Glutamatergic neuron (in vitro differentiated cells): ENCODE measurements around the gene SCTR. TPM values are rescaled to one million over a fixed set of nuclear protein-coding genes. Genes with fewer than 3 reads are reported as not detected.

Experiments
- DNase-seq: peaks from one replicate; pipeline ENCODE4 v3.0.0; 2022
- H3K27ac Mint-ChIP-seq: one replicate; pipeline ENCODE4 v1.8.0; 2020; ENCODE audit warnings: mild to moderate bottlenecking, mixed read lengths, inconsistent platforms; ENCODE audit not compliant: unreplicated experiment
- H3K27me3 Mint-ChIP-seq: one replicate; pipeline ENCODE4 v1.8.0; 2020; ENCODE audit warnings: mild to moderate bottlenecking, moderate library complexity, mixed read lengths, inconsistent platforms; ENCODE audit not compliant: unreplicated experiment
- H3K36me3 Mint-ChIP-seq: one replicate; pipeline ENCODE4 v1.8.0; 2020; ENCODE audit warnings: mild to moderate bottlenecking, mixed read lengths, inconsistent platforms; ENCODE audit not compliant: unreplicated experiment
- H3K4me1 Mint-ChIP-seq: one replicate; pipeline ENCODE4 v1.8.0; 2020; ENCODE audit warnings: mild to moderate bottlenecking, low read depth, mixed read lengths, inconsistent platforms; ENCODE audit not compliant: unreplicated experiment
- H3K4me3 Mint-ChIP-seq: one replicate; pipeline ENCODE4 v1.8.0; 2020; ENCODE audit warnings: mild to moderate bottlenecking, mixed read lengths, inconsistent platforms; ENCODE audit not compliant: unreplicated experiment
- H3K9me3 Mint-ChIP-seq: one replicate; pipeline ENCODE4 v1.8.0; 2020; ENCODE audit warnings: mild to moderate bottlenecking, moderate library complexity, mixed read lengths, inconsistent platforms; ENCODE audit not compliant: unreplicated experiment
- total RNA-seq: library from RNA; stranded (reverse); fragmentation: NEBNext Ultra II Directional; extraction: Animal tissue kit (Norgen Biotek cat#: 25700); gene quantifications from one replicate; pipeline ENCODE4 v1.2.1, GENCODE V29; 2021; ENCODE audit not compliant: unreplicated experiment
- TF ChIP-seq, protein P1 (sequence below): fragments of 200-600 bp; sonication (generic); IDR thresholded peaks from one replicate; pipeline ENCODE4 v1.5.0; 2021; ENCODE audit not compliant: partially characterized antibody, unreplicated experiment

Gene SCTR
- total RNA-seq, 1 donor from 2014 or later: not detected

GRCh38 chr2:119537792-119538191 is 13.5 kb upstream of the SCTR start:
- Mint-ChIP-seq H3K4me3 (no peak overlapping the region), H3K36me3 (peaks cover 21% of the 10 kb centered on the region), H3K9me3 (no peaks in the 10 kb centered on the region), H3K27ac (no peak overlapping the region), H3K27me3 (peaks cover 2% of the 10 kb centered on the region), H3K4me1 (no peaks in the 10 kb centered on the region)
- TF ChIP-seq, protein P1, sequence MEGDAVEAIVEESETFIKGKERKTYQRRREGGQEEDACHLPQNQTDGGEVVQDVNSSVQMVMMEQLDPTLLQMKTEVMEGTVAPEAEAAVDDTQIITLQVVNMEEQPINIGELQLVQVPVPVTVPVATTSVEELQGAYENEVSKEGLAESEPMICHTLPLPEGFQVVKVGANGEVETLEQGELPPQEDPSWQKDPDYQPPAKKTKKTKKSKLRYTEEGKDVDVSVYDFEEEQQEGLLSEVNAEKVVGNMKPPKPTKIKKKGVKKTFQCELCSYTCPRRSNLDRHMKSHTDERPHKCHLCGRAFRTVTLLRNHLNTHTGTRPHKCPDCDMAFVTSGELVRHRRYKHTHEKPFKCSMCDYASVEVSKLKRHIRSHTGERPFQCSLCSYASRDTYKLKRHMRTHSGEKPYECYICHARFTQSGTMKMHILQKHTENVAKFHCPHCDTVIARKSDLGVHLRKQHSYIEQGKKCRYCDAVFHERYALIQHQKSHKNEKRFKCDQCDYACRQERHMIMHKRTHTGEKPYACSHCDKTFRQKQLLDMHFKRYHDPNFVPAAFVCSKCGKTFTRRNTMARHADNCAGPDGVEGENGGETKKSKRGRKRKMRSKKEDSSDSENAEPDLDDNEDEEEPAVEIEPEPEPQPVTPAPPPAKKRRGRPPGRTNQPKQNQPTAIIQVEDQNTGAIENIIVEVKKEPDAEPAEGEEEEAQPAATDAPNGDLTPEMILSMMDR: no peak
- no peak for DNase-seq

GRCh38 chr2:119536707-119537106 is 12.4 kb upstream of the SCTR start:
- peaks cover 21% of the 10 kb centered on the region for H3K36me3 Mint-ChIP-seq
- H3K27ac Mint-ChIP-seq: no peak overlapping the region
- peaks cover 2% of the 10 kb centered on the region for H3K27me3 Mint-ChIP-seq
- TF ChIP-seq, protein P1: no peak
- no peak for DNase-seq
- H3K4me3 Mint-ChIP-seq: no peak overlapping the region
- H3K9me3 Mint-ChIP-seq: no peaks in the 10 kb centered on the region
- no peaks in the 10 kb centered on the region for H3K4me1 Mint-ChIP-seq

GRCh38 chr2:119536211-119536610 is 11.9 kb upstream of the SCTR start:
- H3K36me3 Mint-ChIP-seq: peaks cover 21% of the 10 kb centered on the region
- no peak overlapping the region for H3K27ac Mint-ChIP-seq
- no peak overlapping the region for H3K4me3 Mint-ChIP-seq
- H3K9me3 Mint-ChIP-seq: no peaks in the 10 kb centered on the region
- no peaks in the 10 kb centered on the region for H3K4me1 Mint-ChIP-seq
- TF ChIP-seq, protein P1: no peak
- peaks cover 2% of the 10 kb centered on the region for H3K27me3 Mint-ChIP-seq
- DNase-seq: no peak

GRCh38 chr2:119533560-119533959 is 9.3 kb upstream of the SCTR start:
- H3K4me3 Mint-ChIP-seq: no peak overlapping the region

DNA sequence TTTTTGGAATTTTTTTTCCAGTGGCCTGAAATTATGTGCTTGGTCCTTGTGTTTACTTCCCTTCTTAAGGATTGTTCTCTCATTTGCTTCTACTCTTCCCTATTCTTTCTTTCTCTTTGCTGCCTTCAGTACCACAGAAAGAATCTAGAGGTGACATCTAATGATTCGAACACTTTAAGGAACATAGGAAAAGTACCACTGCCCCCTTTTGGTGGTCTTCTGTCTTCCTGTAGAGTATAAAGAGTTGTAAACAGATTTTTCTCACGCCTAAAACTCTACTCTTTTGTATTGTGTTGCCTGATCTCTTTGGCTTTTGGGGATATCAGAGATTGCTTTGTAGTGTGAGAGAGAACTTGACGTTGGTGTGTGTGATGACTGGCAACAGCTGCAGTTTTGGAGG is 7.0 kb upstream of the SCTR start:
- H3K4me1 Mint-ChIP-seq: no peaks in the 10 kb centered on the region
- DNase-seq: no peak
- peaks cover 26% of the 10 kb centered on the region for H3K36me3 Mint-ChIP-seq
- TF ChIP-seq, protein P1: no peak
- no peak overlapping the region for H3K4me3 Mint-ChIP-seq
- no peak overlapping the region for H3K27ac Mint-ChIP-seq
- H3K9me3 Mint-ChIP-seq: peaks cover 1% of the 10 kb centered on the region
- peaks cover 1% of the 10 kb centered on the region for H3K27me3 Mint-ChIP-seq

More at GRCh38 chr2:119533560-119533959, 9.3 kb upstream of the SCTR start:
- TF ChIP-seq, protein P1: no peak
- H3K27ac Mint-ChIP-seq: no peak overlapping the region
- no peak for DNase-seq
- peaks cover 21% of the 10 kb centered on the region for H3K36me3 Mint-ChIP-seq
- H3K27me3 Mint-ChIP-seq: peaks cover under 1% of the 10 kb centered on the region
- peaks cover 1% of the 10 kb centered on the region for H3K9me3 Mint-ChIP-seq
- H3K4me1 Mint-ChIP-seq: no peaks in the 10 kb centered on the region
